ENCODE measurements around the gene KCNK15.
A peak's percentile ranks its signal among the peaks of the same experiment; 100 is the strongest.

The KCNK15 gene

GRCh38 chr20:44715499-44716308 lies 30.0 kb upstream of the KCNK15 start:
- no peak for DNase-seq

- no peak for DNase-seq
Observed at GRCh38 chr20:44716309-44717106, 29.2 kb upstream of the KCNK15 start.

GRCh38 chr20:44717986-44718385 lies 27.7 kb upstream of the KCNK15 start:
- no peak for DNase-seq

- no peak for DNase-seq
Observed at GRCh38 chr20:44719841-44720240, 25.8 kb upstream of the KCNK15 start.

GRCh38 chr20:44720621-44720996 lies 25.1 kb upstream of the KCNK15 start:
- no peak for DNase-seq

GRCh38 chr20:44720997-44721784 lies 24.5 kb upstream of the KCNK15 start:
- no peak for DNase-seq

- DNase-seq = no peak
Observed at GRCh38 chr20:44721785-44722054, 23.9 kb upstream of the KCNK15 start.

GRCh38 chr20:44722990-44723389 lies 22.7 kb upstream of the KCNK15 start:
- no peak for DNase-seq

- DNase-seq = no peak
Observed at GRCh38 chr20:44723391-44723790, 22.3 kb upstream of the KCNK15 start.

- no peak for DNase-seq
Observed at GRCh38 chr20:44723798-44724362, 21.8 kb upstream of the KCNK15 start.

- no peak for DNase-seq
Observed at GRCh38 chr20:44724423-44725091, 21.1 kb upstream of the KCNK15 start.

GRCh38 chr20:44725837-44726236 lies 19.8 kb upstream of the KCNK15 start:
- DNase-seq = no peak

- no peak for DNase-seq
Observed at GRCh38 chr20:44727039-44727438, 18.6 kb upstream of the KCNK15 start.

- no peak for DNase-seq
Observed at GRCh38 chr20:44727651-44728050, 18.0 kb upstream of the KCNK15 start.

- no peak for DNase-seq
Observed at GRCh38 chr20:44728801-44729443, 16.7 kb upstream of the KCNK15 start.

GRCh38 chr20:44730441-44730840 lies 15.2 kb upstream of the KCNK15 start:
- DNase-seq = no peak

GRCh38 chr20:44731657-44732056 lies 14.0 kb upstream of the KCNK15 start:
- no peak for DNase-seq

GRCh38 chr20:44732327-44732726 lies 13.3 kb upstream of the KCNK15 start:
- DNase-seq = no peak

- DNase-seq = peak; percentile 54
Observed at GRCh38 chr20:44733341-44734069, 12.2 kb upstream of the KCNK15 start.

GRCh38 chr20:44734938-44735337 lies 10.7 kb upstream of the KCNK15 start:
- DNase-seq = no peak

GRCh38 chr20:44735816-44736169 lies 9.9 kb upstream of the KCNK15 start:
- no peak for DNase-seq
